PC-3 (cell line): Measurements from ENCODE around the gene MYH7B.

Experiments
- EZH2 ChIP-seq: fragments of 300-600 bp; sonication (generic); IDR thresholded peaks from one replicate; pipeline ENCODE4 v1.6.1; 2017; ENCODE audit warnings: antibody characterized with exemption, mild to moderate bottlenecking, low read length; ENCODE audit not compliant: unreplicated experiment
- EZH2phosphoT487 ChIP-seq: fragments of 300-600 bp; sonication (generic); IDR thresholded peaks from 2 replicates; pipeline ENCODE4 v1.6.1; 2018; ENCODE audit warnings: mild to moderate bottlenecking, antibody characterized with exemption, low read length, borderline replicate concordance
- TF ChIP-seq, protein P1 (sequence below): fragments of 300-600 bp; sonication (generic); conservative IDR thresholded peaks from 2 replicates; pipeline ENCODE4 v1.5.1; 2017; ENCODE audit warnings: antibody characterized with exemption, low read depth, mild to moderate bottlenecking, low read length

DNA sequence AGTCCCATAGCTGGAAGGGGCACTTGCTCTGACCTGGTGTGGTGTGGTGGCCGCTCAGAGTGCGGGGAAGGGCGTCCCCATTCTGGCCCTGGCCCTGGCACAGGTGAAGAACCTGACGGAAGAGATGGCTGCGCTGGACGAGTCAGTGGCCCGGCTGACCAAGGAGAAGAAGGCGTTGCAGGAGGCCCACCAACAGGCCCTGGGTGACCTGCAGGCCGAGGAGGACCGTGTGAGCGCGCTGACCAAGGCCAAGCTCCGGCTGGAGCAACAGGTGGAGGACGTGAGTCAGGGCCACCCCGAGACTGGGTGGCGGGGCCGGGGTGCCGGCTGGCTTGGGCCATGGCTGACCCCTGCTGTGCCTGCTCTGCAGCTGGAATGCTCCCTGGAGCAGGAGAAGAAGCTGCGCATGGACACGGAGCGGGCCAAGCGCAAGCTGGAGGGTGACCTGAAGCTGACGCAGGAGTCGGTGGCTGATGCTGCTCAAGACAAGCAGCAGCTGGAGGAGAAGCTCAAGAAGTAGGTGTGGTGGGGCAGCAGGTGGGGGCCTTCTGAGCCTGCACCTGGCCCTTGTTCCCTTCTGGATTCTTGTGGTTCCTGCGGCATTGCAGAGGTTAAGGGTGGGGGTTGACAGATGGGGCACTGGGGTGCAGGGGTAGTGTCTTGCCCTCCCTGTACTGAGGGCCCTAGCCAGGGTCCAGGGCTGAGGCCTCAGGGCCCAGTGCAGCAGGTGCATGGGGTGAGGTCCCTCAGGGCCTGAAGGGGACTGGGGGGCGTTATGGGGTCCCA, 40.8 kb downstream of the MYH7B start:
- TF ChIP-seq, protein P1, sequence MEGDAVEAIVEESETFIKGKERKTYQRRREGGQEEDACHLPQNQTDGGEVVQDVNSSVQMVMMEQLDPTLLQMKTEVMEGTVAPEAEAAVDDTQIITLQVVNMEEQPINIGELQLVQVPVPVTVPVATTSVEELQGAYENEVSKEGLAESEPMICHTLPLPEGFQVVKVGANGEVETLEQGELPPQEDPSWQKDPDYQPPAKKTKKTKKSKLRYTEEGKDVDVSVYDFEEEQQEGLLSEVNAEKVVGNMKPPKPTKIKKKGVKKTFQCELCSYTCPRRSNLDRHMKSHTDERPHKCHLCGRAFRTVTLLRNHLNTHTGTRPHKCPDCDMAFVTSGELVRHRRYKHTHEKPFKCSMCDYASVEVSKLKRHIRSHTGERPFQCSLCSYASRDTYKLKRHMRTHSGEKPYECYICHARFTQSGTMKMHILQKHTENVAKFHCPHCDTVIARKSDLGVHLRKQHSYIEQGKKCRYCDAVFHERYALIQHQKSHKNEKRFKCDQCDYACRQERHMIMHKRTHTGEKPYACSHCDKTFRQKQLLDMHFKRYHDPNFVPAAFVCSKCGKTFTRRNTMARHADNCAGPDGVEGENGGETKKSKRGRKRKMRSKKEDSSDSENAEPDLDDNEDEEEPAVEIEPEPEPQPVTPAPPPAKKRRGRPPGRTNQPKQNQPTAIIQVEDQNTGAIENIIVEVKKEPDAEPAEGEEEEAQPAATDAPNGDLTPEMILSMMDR = no peak
- TF ChIP-seq EZH2 (no peak), EZH2phosphoT487 (no peak)
